ENCODE data around the gene CCR6.

The CCR6 gene

DNA sequence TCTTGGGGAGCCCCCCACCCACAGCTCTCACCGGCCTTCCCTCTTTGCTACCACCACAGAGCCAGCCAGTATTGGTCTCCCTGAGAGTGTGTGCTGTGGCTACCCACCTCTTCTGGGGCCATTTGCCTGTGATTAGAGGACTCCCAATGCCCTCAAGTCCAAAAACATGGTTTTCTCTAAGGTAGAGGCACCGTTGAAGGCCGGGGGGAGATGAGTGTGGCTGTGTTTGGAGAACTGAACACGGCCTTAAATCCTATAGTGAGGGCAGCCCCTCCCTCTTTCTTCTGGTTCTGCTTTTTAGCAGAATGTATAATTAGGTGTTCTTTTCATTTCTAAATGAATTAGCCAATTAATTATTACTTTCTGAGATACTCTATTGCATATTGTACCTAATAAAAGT lies 2.5 kb downstream of the CCR6 start:
- Histone ChIP-seq H3K4me3 (ENCODE audit: low read length) (no peak overlapping the region), H3K27ac (ENCODE audit: low read length) (no peak overlapping the region), H3K79me2 (ENCODE audit: low read length) (no peaks in the 10 kb centered on the region), H3K4me2 (ENCODE audit: low read length) (peak overlapping the region; percentile 36), H2AFZ (ENCODE audit: low read depth, low read length) (no peak overlapping the region), H3K9ac (ENCODE audit: low read length) (no peak overlapping the region), H4K20me1 (ENCODE audit: insufficient read depth, low read length) (no peaks in the 10 kb centered on the region), H3K4me1 (ENCODE audit: low read length) (peaks cover 63% of the 10 kb centered on the region), H3K27me3 (ENCODE audit: low read depth, low read length) (peaks cover 33% of the 10 kb centered on the region), H3K36me3 (replicated peaks; ENCODE audit: low read depth, low read length) (no peaks in the 10 kb centered on the region), H3K9me3 (ENCODE audit: insufficient read depth, low read length) (no peaks in the 10 kb centered on the region)
- TF ChIP-seq EZH2phosphoT487 (IDR thresholded peaks at IDR 0.05; ENCODE audit: low read depth) (no peak), CTCF (IDR thresholded peaks at IDR 0.05; ENCODE audit: low read depth, low read length) (no peak)

GRCh38 chr6:167125855-167126349 lies 3.0 kb downstream of the CCR6 start:
- Histone ChIP-seq H3K79me2 (ENCODE audit: low read length) (no peaks in the 10 kb centered on the region), H4K20me1 (ENCODE audit: insufficient read depth, low read length) (no peaks in the 10 kb centered on the region), H3K4me2 (ENCODE audit: low read length) (no peak overlapping the region), H3K27me3 (ENCODE audit: low read depth, low read length) (peaks cover 28% of the 10 kb centered on the region), H3K36me3 (replicated peaks; ENCODE audit: low read depth, low read length) (no peaks in the 10 kb centered on the region), H2AFZ (ENCODE audit: low read depth, low read length) (no peak overlapping the region), H3K9me3 (ENCODE audit: insufficient read depth, low read length) (no peaks in the 10 kb centered on the region), H3K4me3 (ENCODE audit: low read length) (no peak overlapping the region), H3K27ac (ENCODE audit: low read length) (no peak overlapping the region), H3K4me1 (ENCODE audit: low read length) (peaks cover 60% of the 10 kb centered on the region), H3K9ac (ENCODE audit: low read length) (no peak overlapping the region)
- no peak for TF ChIP-seq CTCF (IDR thresholded peaks at IDR 0.05; ENCODE audit: low read depth, low read length)
- TF ChIP-seq EZH2phosphoT487 (IDR thresholded peaks at IDR 0.05; ENCODE audit: low read depth): no peak

DNA sequence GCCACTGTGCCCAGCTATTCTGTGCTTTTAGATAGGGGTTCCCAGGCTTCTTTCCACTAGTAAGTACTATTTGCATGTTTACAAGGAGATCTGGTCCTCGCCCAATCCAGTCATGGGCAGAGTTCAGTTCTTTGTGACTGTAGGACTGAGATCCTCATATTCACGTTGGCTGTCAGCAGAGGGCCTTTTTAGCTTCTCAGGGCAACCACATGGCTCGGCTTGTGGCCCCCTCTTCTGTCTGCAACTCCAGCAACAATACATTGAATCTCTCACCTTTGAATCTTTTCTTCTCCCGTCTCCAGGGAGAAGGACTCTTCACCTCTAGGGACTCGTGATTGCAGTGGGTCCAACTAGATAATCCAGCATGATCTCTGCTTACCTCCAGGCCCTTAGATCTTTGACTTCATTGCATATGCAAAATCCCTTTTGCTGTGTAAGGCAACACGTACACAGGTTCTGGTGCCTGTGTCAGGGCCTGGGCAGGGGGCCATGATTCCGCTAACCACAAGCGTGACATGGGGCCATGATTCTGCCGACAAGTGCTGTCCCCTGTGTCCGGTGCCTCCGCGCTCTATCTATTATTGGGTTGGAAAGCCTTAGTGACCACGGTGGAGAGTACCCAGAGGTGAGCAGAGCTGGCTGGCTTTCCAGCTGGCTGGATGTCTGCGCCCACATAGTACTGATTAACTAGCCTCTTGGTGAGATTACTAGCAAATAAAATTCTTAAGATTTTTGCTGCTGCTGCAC lies 5.1 kb downstream of the CCR6 start:
- no peak for TF ChIP-seq EZH2phosphoT487 (IDR thresholded peaks at IDR 0.05; ENCODE audit: low read depth)
- no peak for TF ChIP-seq CTCF (IDR thresholded peaks at IDR 0.05; ENCODE audit: low read depth, low read length)
- no peaks in the 10 kb centered on the region for H3K79me2 ChIP-seq (ENCODE audit: low read length)
- no peak overlapping the region for H2AFZ ChIP-seq (ENCODE audit: low read depth, low read length)
- H3K9me3 ChIP-seq (ENCODE audit: insufficient read depth, low read length): no peaks in the 10 kb centered on the region
- H3K36me3 ChIP-seq (replicated peaks; ENCODE audit: low read depth, low read length): no peaks in the 10 kb centered on the region
- H3K9ac ChIP-seq (ENCODE audit: low read length): no peak overlapping the region
- H4K20me1 ChIP-seq (ENCODE audit: insufficient read depth, low read length): no peaks in the 10 kb centered on the region
- no peak overlapping the region for H3K4me2 ChIP-seq (ENCODE audit: low read length)
- peaks cover 40% of the 10 kb centered on the region for H3K4me1 ChIP-seq (ENCODE audit: low read length)
- H3K27me3 ChIP-seq (ENCODE audit: low read depth, low read length): peaks cover 8% of the 10 kb centered on the region
- H3K27ac ChIP-seq (ENCODE audit: low read length): no peak overlapping the region
- no peak overlapping the region for H3K4me3 ChIP-seq (ENCODE audit: low read length)

- H4K20me1 ChIP-seq (ENCODE audit: insufficient read depth, low read length): no peaks in the 10 kb centered on the region
- H3K4me1 ChIP-seq (ENCODE audit: low read length): peaks cover 32% of the 10 kb centered on the region
- no peak overlapping the region for H2AFZ ChIP-seq (ENCODE audit: low read depth, low read length)
- no peaks in the 10 kb centered on the region for H3K36me3 ChIP-seq (replicated peaks; ENCODE audit: low read depth, low read length)
- no peak overlapping the region for H3K4me2 ChIP-seq (ENCODE audit: low read length)
- no peaks in the 10 kb centered on the region for H3K9me3 ChIP-seq (ENCODE audit: insufficient read depth, low read length)
- H3K27me3 ChIP-seq (ENCODE audit: low read depth, low read length): peaks cover 2% of the 10 kb centered on the region; the same call in 1 of the 2 replicates
- TF ChIP-seq CTCF (IDR thresholded peaks at IDR 0.05; ENCODE audit: low read depth, low read length) (no peak), EZH2phosphoT487 (IDR thresholded peaks at IDR 0.05; ENCODE audit: low read depth) (no peak)
- no peak overlapping the region for H3K27ac ChIP-seq (ENCODE audit: low read length)
- no peak overlapping the region for H3K4me3 ChIP-seq (ENCODE audit: low read length)
- H3K79me2 ChIP-seq (ENCODE audit: low read length): no peaks in the 10 kb centered on the region
- no peak overlapping the region for H3K9ac ChIP-seq (ENCODE audit: low read length)
These were observed 6.3 kb downstream of the CCR6 start for GRCh38 chr6:167129159-167129558.
